Measurements from ENCODE around the gene TSHZ3. TPM values are rescaled to one million over a fixed set of nuclear protein-coding genes. Genes with fewer than 3 reads are reported as not detected.
A peak's percentile ranks its signal among the peaks of the same experiment; 100 is the strongest.

TSHZ3 gene
- total and polyA plus RNA-seq, 2 of the 8 experiments (the other 6 are each of a cell fraction or from before 2014, with no cell fraction given) = 3.1 to 12.3 TPM

DNA sequence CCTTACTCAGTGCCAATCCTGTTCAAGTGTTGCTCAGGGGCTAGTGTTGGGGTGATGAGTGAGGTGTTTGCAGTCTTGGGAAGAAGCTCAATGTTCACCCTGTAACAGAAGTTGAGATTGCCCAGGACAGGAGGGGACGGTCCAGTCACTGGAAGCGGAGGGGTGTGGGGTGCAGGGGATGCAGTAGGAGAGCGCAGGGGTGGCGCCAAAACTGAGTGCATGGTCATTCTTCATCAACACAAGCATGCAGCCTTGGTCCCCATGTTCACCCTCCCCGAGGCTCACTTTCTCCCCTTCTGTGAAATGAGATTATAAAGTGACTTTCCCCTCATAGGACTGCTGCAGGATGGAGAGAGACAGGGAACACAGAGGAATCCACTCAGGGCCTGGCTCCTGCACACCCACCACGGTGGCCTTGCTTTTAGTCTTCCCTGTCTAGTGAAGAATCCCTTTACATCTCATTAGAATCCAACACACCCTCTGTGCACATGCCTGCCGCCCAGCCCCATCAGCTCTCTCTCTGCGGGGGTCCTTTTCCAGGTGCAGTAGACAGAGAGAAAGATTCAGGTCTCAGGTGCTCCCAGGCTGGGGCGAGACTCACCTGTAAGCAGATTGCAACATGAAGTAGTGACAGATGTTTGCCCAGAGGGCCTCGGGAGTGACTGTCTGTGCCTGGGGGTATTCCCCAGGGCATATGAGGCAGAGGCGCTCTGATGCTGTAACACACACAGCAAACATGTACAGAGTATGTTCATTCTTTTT is 93.2 kb downstream of the TSHZ3 start:
- Histone ChIP-seq H2BK15ac (ENCODE audit: low read length) (no peak overlapping the region; the same call in 1 of the 2 replicates), H4K91ac (replicated peaks; ENCODE audit: insufficient read length, low read length) (no peak overlapping the region), H3K4me3 (ENCODE audit: extremely low read depth in 1 of 4, insufficient read depth in 2 of 4, low read depth in 3 of 4, low read length in 4 of 4) (no peak overlapping the region), H3K27me3 (replicated peaks in 1 of 4; ENCODE audit: control insufficient read depth in 3 of 4, extremely low read depth in 1 of 4, insufficient read depth in 3 of 4, low read length in 3 of 4) (no peaks in the 10 kb centered on the region), H2BK5ac (ENCODE audit: low read depth, low read length) (no peak overlapping the region), H3K9ac (replicated peaks in 1 of 4; ENCODE audit: extremely low read depth in 1 of 4, low read depth in 3 of 4, low read length in 3 of 4) (no peak overlapping the region), H3K4me2 (ENCODE audit: insufficient read depth in 1 of 2, low read depth in 2 of 2, low read length in 2 of 2) (no peak overlapping the region), H4K8ac (ENCODE audit: extremely low read depth, insufficient read depth, low read length) (no peak overlapping the region), H3K4me1 (replicated peaks in 1 of 4; ENCODE audit: control insufficient read depth in 3 of 4, insufficient read depth in 4 of 4, low read length in 3 of 4) (peaks cover 0 to 8% (median 6%) of the 10 kb centered on the region in 4 experiments; a peak in 4 of 7 replicates), H3K4ac (replicated peaks; ENCODE audit: insufficient read length, low read depth, low read length) (no peak overlapping the region), H3K79me1 (ENCODE audit: low read depth, low read length) (no peaks in the 10 kb centered on the region), H2AFZ (ENCODE audit: low read length) (no peak overlapping the region), H3K18ac (ENCODE audit: extremely low read depth, low read length) (no peak overlapping the region), H4K20me1 (replicated peaks in 1 of 2; ENCODE audit: control insufficient read depth in 1 of 2, insufficient read depth in 2 of 2, low read length in 2 of 2) (no peaks in the 10 kb centered on the region), H3K14ac (ENCODE audit: insufficient read length) (no peak overlapping the region), H2AK5ac (ENCODE audit: low read depth, low read length) (no peak overlapping the region), H2BK20ac (ENCODE audit: low read length) (no peak overlapping the region), H3K23me2 (ENCODE audit: low read depth, low read length) (no peaks in the 10 kb centered on the region), H3K56ac (replicated peaks; ENCODE audit: insufficient read length, low read depth, low read length) (no peak overlapping the region), H2BK12ac (ENCODE audit: low read depth, low read length) (no peak overlapping the region), H4K5ac (ENCODE audit: insufficient read length, low read depth, low read length) (no peak overlapping the region), H3K27ac (ENCODE audit: low read depth, low read length) (no peak overlapping the region), H2BK120ac (replicated peaks; ENCODE audit: low read depth, low read length) (no peak overlapping the region), H3K9me3 (ENCODE audit: insufficient read depth in 2 of 2, low read depth in 1 of 2, low read length in 1 of 2) (no peaks in the 10 kb centered on the region), H3K23ac (ENCODE audit: insufficient read length) (no peak overlapping the region), H3K79me2 (ENCODE audit: control insufficient read depth in 1 of 2, insufficient read depth in 2 of 2, low read length in 2 of 2) (no peaks in the 10 kb centered on the region), H3K36me3 (ENCODE audit: control insufficient read depth in 2 of 4, insufficient read depth in 4 of 4, low read length in 3 of 4) (no peaks in the 10 kb centered on the region)
- no peak for TF ChIP-seq YY1 (IDR thresholded peaks at IDR 0.05; ENCODE audit: low read depth, low read length)
- TF ChIP-seq CREB1 (IDR thresholded peaks at IDR 0.05) = no peak
- DNase-seq (ENCODE audit: low read depth in 1 of 2, low spot score in 2 of 2) (peak in 1 of 2 experiments; percentile 33), FAIRE-seq (no peak)
- ChIA-PET POLR2A (ENCODE audit: partially characterized antibody) (no interaction called here), CTCF (ENCODE audit: partially characterized antibody) (interaction anchor here (1.7 kb wide), 1 partner anchor 202 kb away, joined by 5 read pairs; no protein-coding TSS in a partner anchor)
- WGBS, 2 experiments (ENCODE audit: extremely low coverage in 1 of 2, insufficient coverage in 1 of 2, insufficient read length in 1 of 2, insufficient replicate concordance in 2 of 2, low coverage in 1 of 2, low lambda C conversion rate in 2 of 2, missing lambda C conversion rate in 1 of 2) = 86% methylated on average over 11 of the region's 11 CpGs; no CpG with 5 or more reads in 1 of the 2 experiments
